ENCODE measurements around the gene WDR62.

GRCh38 chr19:36046443-36047050 is 8.2 kb upstream of the WDR62 start:
- TF ChIP-seq, protein P1, sequence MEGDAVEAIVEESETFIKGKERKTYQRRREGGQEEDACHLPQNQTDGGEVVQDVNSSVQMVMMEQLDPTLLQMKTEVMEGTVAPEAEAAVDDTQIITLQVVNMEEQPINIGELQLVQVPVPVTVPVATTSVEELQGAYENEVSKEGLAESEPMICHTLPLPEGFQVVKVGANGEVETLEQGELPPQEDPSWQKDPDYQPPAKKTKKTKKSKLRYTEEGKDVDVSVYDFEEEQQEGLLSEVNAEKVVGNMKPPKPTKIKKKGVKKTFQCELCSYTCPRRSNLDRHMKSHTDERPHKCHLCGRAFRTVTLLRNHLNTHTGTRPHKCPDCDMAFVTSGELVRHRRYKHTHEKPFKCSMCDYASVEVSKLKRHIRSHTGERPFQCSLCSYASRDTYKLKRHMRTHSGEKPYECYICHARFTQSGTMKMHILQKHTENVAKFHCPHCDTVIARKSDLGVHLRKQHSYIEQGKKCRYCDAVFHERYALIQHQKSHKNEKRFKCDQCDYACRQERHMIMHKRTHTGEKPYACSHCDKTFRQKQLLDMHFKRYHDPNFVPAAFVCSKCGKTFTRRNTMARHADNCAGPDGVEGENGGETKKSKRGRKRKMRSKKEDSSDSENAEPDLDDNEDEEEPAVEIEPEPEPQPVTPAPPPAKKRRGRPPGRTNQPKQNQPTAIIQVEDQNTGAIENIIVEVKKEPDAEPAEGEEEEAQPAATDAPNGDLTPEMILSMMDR (IDR thresholded peaks at IDR 0.05): no peak
- peak in 1 of 2 donors; percentile 74 for TF ChIP-seq EP300 (IDR thresholded peaks at IDR 0.05)

Measured in tibial nerve (tissue), 4 donors.